ENCODE data around the gene FAM167B. TPM values are rescaled to one million over a fixed set of nuclear protein-coding genes. Genes with fewer than 3 reads are reported as not detected.

FAM167B gene
- polyA plus RNA-seq, 1 of the 3 experiments (the other 2 are of a cell fraction), result 1.2 TPM

DNA sequence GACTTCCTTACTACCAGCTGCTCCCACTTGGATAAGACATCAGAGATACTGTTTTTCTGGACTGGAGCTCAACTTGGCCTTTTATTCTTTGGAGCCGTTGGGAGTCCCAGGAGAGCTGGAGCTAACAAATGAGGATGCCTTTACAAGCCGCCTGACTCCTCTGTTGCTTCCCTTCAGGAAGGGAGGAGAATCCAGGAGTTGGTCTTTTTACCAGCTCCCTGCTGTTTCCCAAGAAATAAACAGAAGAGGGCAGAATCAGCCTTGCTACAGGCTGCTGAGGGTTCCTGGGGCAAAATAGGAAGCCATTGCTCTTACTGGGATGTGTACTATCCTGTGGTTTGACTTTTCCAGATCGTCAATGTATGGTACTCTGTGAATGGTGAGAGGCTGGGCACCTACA lies 23.3 kb upstream of the FAM167B start:
- WGBS (ENCODE audit: low lambda C conversion rate), result 86% methylated on average over 3 of the region's 3 CpGs
- no peaks in the 10 kb centered on the region for H3K27me3 ChIP-seq (ENCODE audit: insufficient read depth)
- H3K4me2 ChIP-seq, result peak overlapping the region; percentile 90
- H2AFZ ChIP-seq (ENCODE audit: low read depth), result no peak overlapping the region
- no peak overlapping the region; a peak in 1 of 4 replicates for H3K27ac ChIP-seq (ENCODE audit: low read depth in 2 of 2, low read length in 1 of 2)
- H3K79me2 ChIP-seq (ENCODE audit: insufficient read depth), result peaks cover 66% of the 10 kb centered on the region
- H4K20me1 ChIP-seq (ENCODE audit: insufficient read depth), result no peaks in the 10 kb centered on the region
- H3K9me3 ChIP-seq, result no peaks in the 10 kb centered on the region
- H3K4me1 ChIP-seq (ENCODE audit: control insufficient read depth in 1 of 2, insufficient read depth in 2 of 2, low read depth in 1 of 2, low read length in 1 of 2), result peaks cover 8 to 17% of the 10 kb centered on the region in 2 experiments; a peak in 3 of 4 replicates
- TF ChIP-seq RAD21 (IDR thresholded peaks at IDR 0.05; ENCODE audit: low read length) (0 out of 2 replicates have a peak, but pooled peaks have one; percentile 10), TCF12 (IDR thresholded peaks at IDR 0.05) (no peak), SIN3A (IDR thresholded peaks at IDR 0.05; ENCODE audit: borderline replicate concordance, low read depth, low read length) (no peak)
- H3K9ac ChIP-seq, result peak overlapping the region; percentile 99
- no peaks in the 10 kb centered on the region for H3F3A ChIP-seq (replicated peaks; ENCODE audit: insufficient read depth)
- peaks cover 29 to 47% of the 10 kb centered on the region in 2 experiments for H3K36me3 ChIP-seq (replicated peaks in 1 of 2; ENCODE audit: control insufficient read depth in 1 of 2, insufficient read depth in 2 of 2, low read length in 1 of 2)
- ChIA-PET CTCF (interaction anchor here (0.9 to 4.3 kb wide), 3 partner anchors 11 to 25 kb away, joined by 3 to 20 read pairs (median 3); no protein-coding TSS in a partner anchor), POLR2A (no interaction called here)
- peak overlapping the region; percentile 59 to 79; a peak in 3 of 4 replicates for H3K4me3 ChIP-seq (ENCODE audit: low read depth in 2 of 2, low read length in 1 of 2)
- DNase-seq, result no peak
- H3K9me2 ChIP-seq, result no peaks in the 10 kb centered on the region

DNA sequence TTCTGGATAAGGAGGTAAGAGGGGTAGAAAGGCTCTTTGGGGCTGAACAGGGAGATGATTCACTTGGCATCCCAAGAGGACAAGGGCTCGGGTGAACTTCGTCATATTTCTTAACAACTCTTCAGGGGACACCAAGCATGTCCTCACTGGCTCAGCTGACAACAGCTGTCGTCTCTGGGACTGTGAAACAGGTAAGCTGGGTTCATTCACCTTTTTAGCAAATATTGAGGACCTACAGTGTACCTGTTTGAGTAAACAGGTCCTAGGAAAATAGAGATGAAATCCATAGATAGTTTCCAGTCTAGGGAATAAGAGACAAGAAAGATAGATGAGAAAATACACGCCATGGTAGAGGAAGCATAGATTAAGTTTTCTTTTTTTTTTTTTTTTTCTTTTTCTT lies 22.7 kb upstream of the FAM167B start:
- no peaks in the 10 kb centered on the region for H3F3A ChIP-seq (replicated peaks; ENCODE audit: insufficient read depth)
- H4K20me1 ChIP-seq (ENCODE audit: insufficient read depth), result no peaks in the 10 kb centered on the region
- H3K9ac ChIP-seq, result no peak overlapping the region
- DNase-seq, result no peak
- peaks cover 62% of the 10 kb centered on the region for H3K79me2 ChIP-seq (ENCODE audit: insufficient read depth)
- no peaks in the 10 kb centered on the region for H3K9me2 ChIP-seq
- no peak overlapping the region for H2AFZ ChIP-seq (ENCODE audit: low read depth)
- H3K27ac ChIP-seq (ENCODE audit: low read depth in 2 of 2, low read length in 1 of 2), result no peak overlapping the region
- H3K27me3 ChIP-seq (ENCODE audit: insufficient read depth), result no peaks in the 10 kb centered on the region
- TF ChIP-seq, protein P1, sequence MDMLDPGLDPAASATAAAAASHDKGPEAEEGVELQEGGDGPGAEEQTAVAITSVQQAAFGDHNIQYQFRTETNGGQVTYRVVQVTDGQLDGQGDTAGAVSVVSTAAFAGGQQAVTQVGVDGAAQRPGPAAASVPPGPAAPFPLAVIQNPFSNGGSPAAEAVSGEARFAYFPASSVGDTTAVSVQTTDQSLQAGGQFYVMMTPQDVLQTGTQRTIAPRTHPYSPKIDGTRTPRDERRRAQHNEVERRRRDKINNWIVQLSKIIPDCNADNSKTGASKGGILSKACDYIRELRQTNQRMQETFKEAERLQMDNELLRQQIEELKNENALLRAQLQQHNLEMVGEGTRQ (IDR thresholded peaks at IDR 0.05; ENCODE audit: borderline replicate concordance, low read depth, low read length), result no peak
- no peak for TF ChIP-seq RCOR1 (IDR thresholded peaks at IDR 0.05; ENCODE audit: low read length)
- TF ChIP-seq, protein P2, sequence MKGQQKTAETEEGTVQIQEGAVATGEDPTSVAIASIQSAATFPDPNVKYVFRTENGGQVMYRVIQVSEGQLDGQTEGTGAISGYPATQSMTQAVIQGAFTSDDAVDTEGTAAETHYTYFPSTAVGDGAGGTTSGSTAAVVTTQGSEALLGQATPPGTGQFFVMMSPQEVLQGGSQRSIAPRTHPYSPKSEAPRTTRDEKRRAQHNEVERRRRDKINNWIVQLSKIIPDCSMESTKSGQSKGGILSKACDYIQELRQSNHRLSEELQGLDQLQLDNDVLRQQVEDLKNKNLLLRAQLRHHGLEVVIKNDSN (IDR thresholded peaks at IDR 0.05; ENCODE audit: borderline replicate concordance, low read depth), result no peak
- TF ChIP-seq, protein P3, sequence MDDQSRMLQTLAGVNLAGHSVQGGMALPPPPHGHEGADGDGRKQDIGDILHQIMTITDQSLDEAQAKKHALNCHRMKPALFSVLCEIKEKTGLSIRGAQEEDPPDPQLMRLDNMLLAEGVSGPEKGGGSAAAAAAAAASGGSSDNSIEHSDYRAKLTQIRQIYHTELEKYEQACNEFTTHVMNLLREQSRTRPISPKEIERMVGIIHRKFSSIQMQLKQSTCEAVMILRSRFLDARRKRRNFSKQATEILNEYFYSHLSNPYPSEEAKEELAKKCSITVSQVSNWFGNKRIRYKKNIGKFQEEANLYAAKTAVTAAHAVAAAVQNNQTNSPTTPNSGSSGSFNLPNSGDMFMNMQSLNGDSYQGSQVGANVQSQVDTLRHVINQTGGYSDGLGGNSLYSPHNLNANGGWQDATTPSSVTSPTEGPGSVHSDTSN (IDR thresholded peaks at IDR 0.05), result no peak
- TF ChIP-seq CHD2 (IDR thresholded peaks at IDR 0.05; ENCODE audit: low read length, partially characterized antibody), result no peak
- no peak for TF ChIP-seq GABPA (IDR thresholded peaks at IDR 0.05; ENCODE audit: low read depth)
- TF ChIP-seq, protein P4, sequence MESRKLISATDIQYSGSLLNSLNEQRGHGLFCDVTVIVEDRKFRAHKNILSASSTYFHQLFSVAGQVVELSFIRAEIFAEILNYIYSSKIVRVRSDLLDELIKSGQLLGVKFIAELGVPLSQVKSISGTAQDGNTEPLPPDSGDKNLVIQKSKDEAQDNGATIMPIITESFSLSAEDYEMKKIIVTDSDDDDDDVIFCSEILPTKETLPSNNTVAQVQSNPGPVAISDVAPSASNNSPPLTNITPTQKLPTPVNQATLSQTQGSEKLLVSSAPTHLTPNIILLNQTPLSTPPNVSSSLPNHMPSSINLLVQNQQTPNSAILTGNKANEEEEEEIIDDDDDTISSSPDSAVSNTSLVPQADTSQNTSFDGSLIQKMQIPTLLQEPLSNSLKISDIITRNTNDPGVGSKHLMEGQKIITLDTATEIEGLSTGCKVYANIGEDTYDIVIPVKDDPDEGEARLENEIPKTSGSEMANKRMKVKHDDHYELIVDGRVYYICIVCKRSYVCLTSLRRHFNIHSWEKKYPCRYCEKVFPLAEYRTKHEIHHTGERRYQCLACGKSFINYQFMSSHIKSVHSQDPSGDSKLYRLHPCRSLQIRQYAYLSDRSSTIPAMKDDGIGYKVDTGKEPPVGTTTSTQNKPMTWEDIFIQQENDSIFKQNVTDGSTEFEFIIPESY (IDR thresholded peaks at IDR 0.05; ENCODE audit: borderline replicate concordance, low read depth), result no peak
- TF ChIP-seq SIN3A (IDR thresholded peaks at IDR 0.05; ENCODE audit: borderline replicate concordance, low read depth, low read length), result no peak
- no peak for TF ChIP-seq GATA2 (CRISPR knock-in tag; IDR thresholded peaks at IDR 0.05)
- POLR2A ChIA-PET, result no interaction called here
- H3K4me2 ChIP-seq, result no peak overlapping the region
- no peaks in the 10 kb centered on the region for H3K9me3 ChIP-seq
- peaks cover 33 to 50% of the 10 kb centered on the region in 2 experiments for H3K36me3 ChIP-seq (replicated peaks in 1 of 2; ENCODE audit: control insufficient read depth in 1 of 2, insufficient read depth in 2 of 2, low read length in 1 of 2)
- no peak overlapping the region for H3K4me3 ChIP-seq (ENCODE audit: low read depth in 2 of 2, low read length in 1 of 2)
- H3K4me1 ChIP-seq (ENCODE audit: control insufficient read depth in 1 of 2, insufficient read depth in 2 of 2, low read depth in 1 of 2, low read length in 1 of 2), result peaks cover 8 to 17% of the 10 kb centered on the region in 2 experiments; a peak in 3 of 4 replicates
- WGBS (ENCODE audit: low lambda C conversion rate), result 96% methylated on average over 4 of the region's 4 CpGs
- CTCF ChIA-PET, result interaction anchor here (4.3 kb wide), 1 partner anchor 16 kb away, joined by 20 read pairs; no protein-coding TSS in a partner anchor
